NCI-H345 treated with DMSO at 0.1 percent for 48 hours (cell line): Measurements from ENCODE around the gene NUPR1.
"Not testable (repeated sequence)": the region's sequence is repeated elsewhere in the genome, so short reads cannot be mapped to it uniquely, and the experiment has no call there.

Source experiments
- DNase-seq: peaks from one replicate; lab custom pipeline; 2025; ENCODE audit not compliant: unreplicated experiment; lab: John Stamatoyannopoulos, UW

NUPR1 gene

DNA sequence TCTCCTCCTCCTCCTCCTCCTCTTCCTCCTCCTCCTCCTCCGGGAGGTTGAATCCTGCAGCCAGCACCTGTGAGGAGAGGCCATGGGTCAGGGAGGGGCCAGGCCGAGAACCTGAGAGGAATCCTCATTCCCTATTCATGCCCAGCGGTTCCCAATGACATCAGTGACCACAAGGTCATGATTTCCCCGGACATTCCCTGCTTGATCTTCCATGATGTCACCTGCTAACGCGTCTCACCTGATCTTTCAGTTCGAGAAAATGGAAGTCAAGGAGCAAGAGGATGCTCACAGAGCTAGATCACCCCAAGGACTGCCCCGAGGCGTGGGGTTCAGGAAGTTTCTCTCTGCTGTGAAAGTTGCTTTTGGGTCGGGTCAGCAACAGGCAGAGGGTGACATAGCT lies 38.9 kb downstream of the NUPR1 start:
- no peak for DNase-seq

GRCh38 chr16:28498666-28499381 lies 40.0 kb downstream of the NUPR1 start:
- DNase-seq: no peak

DNA sequence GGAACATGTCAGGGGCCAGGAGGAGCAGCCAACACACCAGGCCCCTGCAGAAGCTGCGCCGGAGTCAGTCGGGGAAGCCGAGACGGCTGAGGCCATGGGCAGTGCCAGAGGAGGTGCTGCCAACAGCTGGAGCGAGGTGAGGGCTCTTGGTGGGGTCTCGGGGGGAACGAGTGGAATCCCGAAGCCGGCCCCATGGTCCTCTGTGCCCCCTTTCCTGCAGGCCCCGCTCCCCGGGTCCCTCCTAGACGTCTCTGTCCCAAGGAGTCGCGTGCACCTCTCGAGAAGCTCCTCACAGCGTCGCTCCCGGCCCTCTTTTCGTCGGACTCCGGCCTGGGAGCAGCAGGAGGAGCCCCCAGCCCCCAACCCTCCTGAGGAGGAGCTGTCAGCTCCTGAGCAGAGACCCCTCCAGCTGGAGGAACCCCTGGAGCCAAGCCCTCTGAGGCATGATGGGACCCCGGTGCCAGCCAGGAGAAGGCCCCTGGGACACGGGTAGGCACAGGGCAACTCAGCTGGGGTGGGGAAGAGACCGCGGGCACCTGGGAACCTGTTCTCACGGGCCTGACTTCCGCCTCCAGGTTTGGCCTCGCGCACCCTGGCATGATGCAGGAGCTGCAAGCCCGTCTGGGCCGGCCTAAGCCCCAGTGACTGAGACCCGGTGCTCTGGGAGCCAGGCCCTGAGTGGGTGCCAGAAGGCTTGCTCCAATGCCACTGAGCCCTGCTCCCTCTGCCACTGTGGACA lies 40.7 kb downstream of the NUPR1 start:
- DNase-seq: no peak

GRCh38 chr16:28497386-28497785 lies 41.4 kb downstream of the NUPR1 start:
- DNase-seq: no peak

DNA sequence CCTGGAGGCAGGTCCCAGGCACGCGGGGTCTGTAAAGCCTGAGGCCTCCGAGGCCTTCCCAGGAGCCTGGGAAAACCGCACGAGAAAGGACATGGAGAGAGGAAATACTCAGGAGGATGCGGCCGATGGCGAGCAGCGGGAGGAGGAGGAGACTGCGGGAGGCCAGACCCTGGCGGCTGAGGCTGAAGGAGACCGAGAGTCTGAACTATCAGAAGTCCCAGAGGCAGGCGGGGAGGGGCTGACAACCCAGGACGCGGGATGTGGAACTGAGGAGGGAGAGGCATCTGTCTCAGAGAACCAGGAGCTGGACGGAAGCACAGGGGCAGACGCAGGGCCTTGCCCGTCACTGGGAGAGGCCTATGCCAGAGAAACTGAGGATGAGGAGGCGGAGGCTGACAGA lies 41.9 kb downstream of the NUPR1 start:
- DNase-seq: no peak

DNA sequence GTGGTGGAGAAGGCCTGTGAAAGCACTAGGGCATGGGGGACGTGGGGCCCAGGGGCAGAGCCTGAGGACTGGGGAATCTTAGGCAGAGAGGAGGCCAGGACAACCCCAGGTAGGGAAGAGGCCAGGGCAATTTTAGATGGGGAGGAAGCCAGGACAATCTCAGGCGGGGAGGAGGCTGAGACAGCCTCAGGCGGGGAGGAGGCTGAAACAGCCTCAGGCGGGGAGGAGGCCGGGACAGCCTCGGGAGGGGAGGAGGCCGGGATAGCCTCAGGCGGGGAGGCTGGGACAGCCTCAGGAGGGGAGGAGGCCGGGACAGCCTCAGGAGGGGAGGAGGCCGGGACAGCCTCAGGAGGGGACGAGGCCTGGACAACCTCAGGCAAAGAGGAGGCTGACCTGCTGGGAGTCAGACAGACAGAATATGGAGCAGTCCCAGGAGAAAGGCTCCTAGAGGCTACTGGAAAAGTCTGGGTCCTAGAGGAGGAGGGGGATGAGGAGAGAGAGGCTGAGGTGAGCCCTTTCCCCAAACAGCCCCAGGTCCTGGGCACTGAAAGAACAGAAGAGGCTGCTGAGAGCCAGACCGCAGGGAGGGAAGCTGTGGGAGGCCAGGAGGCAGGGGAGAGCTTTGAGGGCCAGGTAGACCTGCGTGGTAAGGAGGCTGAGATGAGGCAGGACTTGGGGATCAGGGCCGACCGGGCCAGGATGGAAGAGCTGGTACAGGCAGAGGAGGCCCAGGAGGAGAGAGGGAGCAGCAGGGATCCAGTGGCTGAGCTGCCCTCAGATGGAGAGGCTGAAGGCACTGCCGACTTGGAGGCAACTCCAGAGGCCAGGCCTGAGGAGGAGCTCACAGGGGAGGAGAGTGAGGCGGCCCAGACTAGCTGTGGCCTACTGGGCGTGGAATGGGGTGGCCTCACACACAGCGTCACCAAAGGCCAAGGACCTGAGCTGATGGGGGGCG lies 42.7 kb downstream of the NUPR1 start:
- DNase-seq: no peak

DNA sequence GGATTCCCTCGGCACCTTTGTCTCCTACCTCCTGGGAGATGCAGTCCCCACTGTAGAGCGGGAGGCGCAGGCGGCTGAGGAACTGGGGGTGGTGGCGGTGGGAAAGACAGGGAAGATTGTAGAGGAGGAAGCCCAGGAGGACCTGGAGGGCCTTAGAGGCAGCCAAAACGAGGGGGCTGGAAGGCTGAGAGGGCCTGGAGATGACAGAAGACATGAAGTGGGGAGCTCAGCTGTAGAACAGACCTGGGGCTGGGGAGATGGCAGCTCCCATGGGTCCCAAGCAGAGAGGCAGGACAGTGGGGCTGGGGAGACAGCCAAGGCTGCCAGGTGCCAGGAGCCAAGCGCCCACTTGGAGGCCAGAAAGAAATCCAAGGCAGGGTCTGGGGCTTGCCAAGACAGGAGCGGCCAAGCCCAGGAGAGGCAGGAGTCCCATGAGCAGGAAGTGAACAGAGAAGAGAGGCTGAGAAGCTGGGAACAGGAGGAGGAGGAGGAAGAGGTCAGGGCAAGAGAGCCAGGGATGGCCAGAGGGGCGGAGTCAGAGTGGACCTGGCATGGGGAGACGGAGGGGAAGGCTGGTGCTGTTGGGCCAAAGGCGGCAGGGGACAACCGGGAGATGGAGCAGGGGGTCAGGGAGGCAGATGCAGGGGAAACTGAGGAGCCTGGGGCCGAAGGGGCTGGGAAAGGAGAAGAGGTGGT lies 43.5 kb downstream of the NUPR1 start:
- DNase-seq: no peak

DNA sequence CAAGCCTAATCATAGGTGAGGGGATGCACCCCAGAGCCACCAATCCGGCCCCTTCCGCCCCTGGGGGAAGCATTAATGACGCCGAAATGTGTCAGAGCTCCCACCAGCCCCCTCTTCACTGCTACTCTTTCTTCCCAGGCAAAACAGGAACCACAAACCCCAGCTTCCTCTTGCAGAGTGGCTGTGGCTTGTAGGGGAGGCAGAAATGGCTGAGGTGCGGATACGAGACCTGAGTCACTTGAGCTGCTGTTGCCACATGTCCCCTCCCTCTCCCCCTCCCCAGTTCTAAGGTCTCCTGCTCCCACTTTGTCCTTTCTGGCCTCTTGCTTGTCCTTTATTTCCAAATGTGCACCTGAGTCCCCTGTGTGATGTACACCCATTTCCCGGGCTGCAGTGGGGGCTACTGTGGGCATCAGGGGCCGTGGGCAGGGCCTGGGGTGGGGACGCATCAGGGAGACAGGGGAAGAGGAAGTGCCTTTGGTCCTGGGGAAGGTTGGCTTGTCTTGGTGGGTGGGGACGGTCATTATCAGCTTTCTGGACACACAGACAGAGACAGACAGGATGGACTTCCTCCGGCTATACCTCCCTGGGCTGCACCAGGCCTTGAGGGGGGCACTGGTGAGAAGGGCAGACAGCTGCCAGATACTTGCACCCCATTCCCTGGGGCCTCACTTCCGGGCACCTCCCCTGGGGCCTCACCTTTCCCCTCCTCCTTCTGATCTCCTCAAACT lies 44.5 kb downstream of the NUPR1 start, which contains the start of gene APOBR:
Gene APOBR (plus strand): TSS at position 523 of the 731 bp plus-strand sequence. CDS start 39 bp downstream, at position 562.
- no peak for DNase-seq

GRCh38 chr16:28492511-28492910 lies 46.3 kb downstream of the NUPR1 start:
- no peak for DNase-seq

GRCh38 chr16:28491970-28492474 lies 46.8 kb downstream of the NUPR1 start, which contains the start of gene CLN3:
Gene CLN3 (minus strand): TSS chr16:28492074. CDS start chr16:28491759, 315 bp downstream.
- peak; percentile 95 for DNase-seq

DNA sequence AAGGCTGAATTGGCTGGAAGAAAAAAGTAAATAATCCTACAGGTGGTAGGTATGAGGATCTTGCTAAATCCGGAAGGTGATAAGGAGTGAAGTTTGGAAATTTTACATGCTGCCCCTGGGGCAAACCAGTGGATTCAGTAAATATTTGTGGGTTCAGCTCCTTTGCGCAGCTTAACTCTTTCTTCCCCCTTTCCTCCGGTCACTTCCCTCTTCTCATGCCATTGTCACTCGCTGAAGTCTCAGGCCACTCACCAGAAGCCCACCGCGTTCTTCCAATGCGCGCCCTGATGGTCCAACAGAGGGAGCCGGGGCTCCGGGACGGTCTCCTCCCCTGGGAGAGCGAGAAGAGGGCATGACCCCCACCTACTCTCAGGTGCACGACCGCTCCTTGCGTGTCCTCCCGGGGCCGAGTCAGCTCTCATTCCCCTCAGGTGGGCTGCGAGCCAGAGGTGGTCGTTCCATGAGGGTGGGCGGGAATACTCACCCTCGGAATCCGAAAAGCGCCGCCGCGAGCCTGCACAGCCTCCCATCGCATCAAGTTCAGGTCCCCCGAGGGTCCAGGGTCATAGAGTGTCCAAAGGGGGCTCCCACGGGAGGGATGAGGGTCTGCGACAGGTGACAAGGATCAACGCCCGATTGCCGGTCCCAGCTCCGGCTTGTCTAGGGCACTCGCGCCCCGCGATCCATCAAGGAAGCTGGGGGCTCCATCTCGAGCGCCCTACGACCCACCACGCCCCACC lies 47.4 kb downstream of the NUPR1 start:
- no peak for DNase-seq

GRCh38 chr16:28486266-28486665 lies 52.5 kb downstream of the NUPR1 start:
- DNase-seq: no peak

- DNase-seq: not testable (repeated sequence)
These were observed 55.4 kb downstream of the NUPR1 start for GRCh38 chr16:28483361-28483760.
